H1 (cell line): ENCODE measurements around the gene ZNF362. TPM values are rescaled to one million over a fixed set of nuclear protein-coding genes. Genes with fewer than 3 reads are reported as not detected.

Experiments used
- CTCF ChIA-PET: fragments of 300-600 bp; sonication (Branson Sonifier 250); formaldehyde crosslinking; loops from one replicate; lab custom pipeline; 2021; ENCODE audit not compliant: partially characterized antibody; lab: Charles Lee
- POLR2A ChIA-PET: fragments of 300-600 bp; sonication (Branson Sonifier 250); formaldehyde crosslinking; loops from one replicate; lab custom pipeline; 2021; ENCODE audit warnings: inconsistent platforms; ENCODE audit not compliant: partially characterized antibody; lab: Charles Lee
- DNase-seq, 2 experiments: peaks; one replicate each; pipeline versions ENCODE4 v3.0.0 to v3.0.0-alpha.2; 2010 to 2022; ENCODE audit warnings: low spot score in 2 of 2, low read depth in 1 of 2, mixed read lengths in 1 of 2
- FAIRE-seq: peaks from 2 replicates; lab custom pipeline; 2011; peaks lifted over from hg19 to GRCh38; lab: Jason Lieb, UNC
- H2AFZ ChIP-seq: 2 replicates; pipeline ENCODE4 v1.8.1; 2012; ENCODE audit warnings: low read length, inconsistent platforms
- H2AK5ac ChIP-seq: 2 replicates; pipeline ENCODE4 v1.6.1; 2013; ENCODE audit warnings: low read depth, low read length
- H2BK120ac ChIP-seq: replicated peaks from 2 replicates; pipeline ENCODE3; 2013; ENCODE audit warnings: low read depth, low read length, inconsistent platforms
- H2BK12ac ChIP-seq: 2 replicates; pipeline ENCODE4 v1.6.1; 2013; ENCODE audit warnings: low read depth, low read length
- H2BK15ac ChIP-seq: 2 replicates; pipeline ENCODE4 v1.6.1; 2013; ENCODE audit warnings: low read length
- H2BK20ac ChIP-seq: 2 replicates; pipeline ENCODE4 v1.6.1; 2013; ENCODE audit warnings: low read length
- H2BK5ac ChIP-seq: 2 replicates; pipeline ENCODE4 v1.6.1; 2013; ENCODE audit warnings: low read depth, low read length
- H3K14ac ChIP-seq: 2 replicates; pipeline ENCODE4 v1.6.1; 2013; ENCODE audit warnings: inconsistent platforms; ENCODE audit not compliant: insufficient read length
- H3K18ac ChIP-seq: 2 replicates; pipeline ENCODE4 v1.6.1; 2013; ENCODE audit warnings: low read length; ENCODE audit errors: extremely low read depth
- H3K23ac ChIP-seq: 2 replicates; pipeline ENCODE4 v1.6.1; 2013; ENCODE audit warnings: inconsistent platforms; ENCODE audit not compliant: insufficient read length
- H3K23me2 ChIP-seq: 2 replicates; pipeline ENCODE4 v1.6.1; 2013; ENCODE audit warnings: low read depth, low read length
- H3K27ac ChIP-seq: 2 replicates; pipeline ENCODE4 v1.6.1; 2011; ENCODE audit warnings: low read depth, low read length, inconsistent platforms
- H3K27me3 ChIP-seq, 4 experiments: replicated peaks in 1 of 4; 1 replicate in 1 of 4; 2 replicates in 3 of 4; pipeline versions ENCODE4 v1.6.1 to v1.8.1; 2011 to 2013; ENCODE audit warnings: low read length in 3 of 4, mild to moderate bottlenecking in 3 of 4, inconsistent platforms in 2 of 4, mixed read lengths in 2 of 4, moderate library complexity in 1 of 4; ENCODE audit not compliant: control insufficient read depth in 3 of 4, insufficient read depth in 3 of 4; ENCODE audit errors: extremely low read depth in 1 of 4
- H3K36me3 ChIP-seq, 4 experiments: 2 replicates each; pipeline versions ENCODE4 v1.6.1 to v1.8.1; 2011 to 2013; ENCODE audit warnings: mild to moderate bottlenecking in 4 of 4, low read length in 3 of 4, moderate library complexity in 2 of 4, control low read depth in 1 of 4, inconsistent platforms in 1 of 4; ENCODE audit not compliant: insufficient read depth in 4 of 4, control insufficient read depth in 2 of 4
- H3K4ac ChIP-seq: replicated peaks from 2 replicates; pipeline ENCODE3; 2013; ENCODE audit warnings: low read length, low read depth, mixed read lengths, inconsistent platforms; ENCODE audit not compliant: insufficient read length
- H3K4me1 ChIP-seq, 4 experiments: replicated peaks in 1 of 4; 1 replicate in 1 of 4; 2 replicates in 3 of 4; pipeline versions ENCODE4 v1.6.1 to v1.8.1; 2011 to 2013; ENCODE audit warnings: low read length in 3 of 4, inconsistent platforms in 2 of 4, mixed read lengths in 1 of 4; ENCODE audit not compliant: insufficient read depth in 4 of 4, control insufficient read depth in 3 of 4
- H3K4me2 ChIP-seq, 2 experiments: 2 replicates each; pipeline versions ENCODE4 v1.6.1 to v1.8.1; 2011 to 2013; ENCODE audit warnings: low read depth in 2 of 2, low read length in 2 of 2, control low read depth in 1 of 2, inconsistent platforms in 1 of 2, mild to moderate bottlenecking in 1 of 2; ENCODE audit not compliant: insufficient read depth in 1 of 2
- H3K4me3 ChIP-seq, 4 experiments: fragments of 200-600, 300-600 bp in 1 of 4; sonication (generic), shearing (Covaris generic), sonication (Bioruptor Twin) in 1 of 4; 2 replicates each; pipeline versions ENCODE4 v1.5.1 to v1.8.1; 2011 to 2016; ENCODE audit warnings: low read length in 4 of 4, low read depth in 3 of 4, control low read depth in 2 of 4, inconsistent platforms in 2 of 4, mild to moderate bottlenecking in 2 of 4, mixed read lengths in 1 of 4, moderate library complexity in 1 of 4; ENCODE audit not compliant: insufficient read depth in 2 of 4; ENCODE audit errors: extremely low read depth in 1 of 4
- H3K56ac ChIP-seq: replicated peaks from 2 replicates; pipeline ENCODE3; 2013; ENCODE audit warnings: low read depth, mild to moderate bottlenecking, mixed read lengths, low read length, inconsistent platforms; ENCODE audit not compliant: insufficient read length
- H3K79me1 ChIP-seq: 2 replicates; pipeline ENCODE4 v1.6.1; 2013; ENCODE audit warnings: low read depth, low read length, control low read depth
- H3K79me2 ChIP-seq, 2 experiments: 2 replicates each; pipeline versions ENCODE4 v1.6.1 to v1.8.1; 2012 to 2013; ENCODE audit warnings: low read length in 2 of 2, mild to moderate bottlenecking in 2 of 2, inconsistent platforms in 1 of 2; ENCODE audit not compliant: insufficient read depth in 2 of 2, control insufficient read depth in 1 of 2
- H3K9ac ChIP-seq, 4 experiments: replicated peaks in 1 of 4; 1 replicate in 1 of 4; 2 replicates in 3 of 4; pipeline versions ENCODE4 v1.6.1 to v1.8.1; 2011 to 2013; ENCODE audit warnings: low read depth in 3 of 4, low read length in 3 of 4, control low read depth in 2 of 4, mild to moderate bottlenecking in 2 of 4, moderate library complexity in 2 of 4, inconsistent platforms in 1 of 4; ENCODE audit errors: extremely low read depth in 1 of 4
- H3K9me3 ChIP-seq, 2 experiments: 2 replicates each; pipeline versions ENCODE4 v1.6.1 to v1.8.1; 2012 to 2013; ENCODE audit warnings: mild to moderate bottlenecking in 2 of 2, moderate library complexity in 2 of 2, control low read depth in 1 of 2, inconsistent platforms in 1 of 2, low read depth in 1 of 2, low read length in 1 of 2, mixed read lengths in 1 of 2; ENCODE audit not compliant: insufficient read depth in 2 of 2
- H4K20me1 ChIP-seq, 2 experiments: replicated peaks in 1 of 2; 2 replicates each; pipeline versions ENCODE3 to v1.8.1; 2011 to 2013; ENCODE audit warnings: inconsistent platforms in 2 of 2, low read length in 2 of 2, mild to moderate bottlenecking in 1 of 2; ENCODE audit not compliant: insufficient read depth in 2 of 2, control insufficient read depth in 1 of 2
- H4K5ac ChIP-seq: 2 replicates; pipeline ENCODE4 v1.6.1; 2013; ENCODE audit warnings: low read length, low read depth, mixed read lengths, inconsistent platforms; ENCODE audit not compliant: insufficient read length
- H4K8ac ChIP-seq: 2 replicates; pipeline ENCODE4 v1.8.0; 2013; ENCODE audit warnings: mild to moderate bottlenecking, moderate library complexity, low read length, inconsistent platforms; ENCODE audit not compliant: insufficient read depth; ENCODE audit errors: extremely low read depth
- H4K91ac ChIP-seq: replicated peaks from 2 replicates; pipeline ENCODE3; 2013; ENCODE audit warnings: low read length, mixed read lengths, inconsistent platforms; ENCODE audit not compliant: insufficient read length
- WGBS, 2 experiments: shearing (Covaris generic) in 1 of 2; methylation state at CpG; one replicate each; pipeline versions ENCODE4 v1.1.6 to v1.1.7; 2013 to 2015; ENCODE audit warnings: low lambda C conversion rate in 2 of 2, mixed read lengths in 2 of 2, inconsistent platforms in 1 of 2, low coverage in 1 of 2, missing lambda C conversion rate in 1 of 2; ENCODE audit not compliant: insufficient replicate concordance in 2 of 2, insufficient coverage in 1 of 2, insufficient read length in 1 of 2; ENCODE audit errors: extremely low coverage in 1 of 2, missing lambda C conversion rate in 1 of 2; 5-methylcytosine and 5-hydroxymethylcytosine counted together
- polyA plus RNA-seq, 7 experiments: library from polyadenylated mRNA; depleted of rRNA in 3 of 7; stranded (reverse) in 5 of 7; unstranded in 2 of 7; fragments of >200 nt in 5 of 7; fragments of 200-250 nt in 2 of 7; gene quantifications; 1 replicate in 5 of 7; 2 replicates in 1 of 7; 4 replicates in 1 of 7; pipeline versions ENCODE4 v1.2.1 to v1.2.3, GENCODE V29; 2011 to 2013; ENCODE audit warnings: missing spikeins in 2 of 7, mixed read lengths in 2 of 7
- total RNA-seq: library from RNA; stranded (reverse); fragmentation: NEBNext Ultra II Directional; extraction: Animal tissue kit (Norgen Biotek cat#: 25700); gene quantifications from 2 replicates; pipeline ENCODE4 v1.2.1, GENCODE V29; 2021

Gene ZNF362
- total and polyA plus RNA-seq, 2 of the 8 experiments (the other 6 are each of a cell fraction or from before 2014, with no cell fraction given) = 24.2 to 27.8 TPM

DNA sequence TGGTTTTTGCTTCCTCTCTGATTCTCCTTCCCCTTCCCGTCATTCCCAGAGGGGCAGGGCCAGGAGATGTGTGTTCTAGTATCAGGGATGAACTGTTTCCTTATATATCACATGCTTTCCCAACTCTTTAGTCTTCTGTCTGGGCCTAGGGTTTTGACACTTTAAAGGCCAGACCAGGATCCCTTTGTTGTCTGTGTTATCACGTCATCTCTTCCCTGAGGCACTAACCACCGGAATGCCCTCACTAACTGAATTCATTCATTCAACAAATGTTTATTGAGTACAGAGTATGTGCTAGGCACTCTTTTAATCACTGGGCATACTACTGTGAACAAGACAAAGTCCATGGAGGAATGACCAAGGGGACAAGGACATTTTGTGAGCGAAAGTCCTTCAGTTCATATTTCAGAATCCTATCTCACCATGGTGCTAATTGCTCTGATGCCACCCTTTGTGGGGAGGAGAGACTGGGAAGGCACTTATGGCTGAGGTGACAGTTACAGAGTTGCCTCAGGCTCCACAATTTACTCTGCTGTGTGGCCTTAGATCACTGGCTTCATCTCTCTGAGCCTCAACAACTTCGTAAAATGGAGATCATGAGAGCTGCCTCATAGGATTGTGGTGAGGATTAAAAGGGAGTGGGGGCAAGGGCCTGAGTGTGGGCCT is 12.0 kb upstream of the ZNF362 start:
- H4K5ac ChIP-seq = no peak overlapping the region
- H3K56ac ChIP-seq = no peak overlapping the region
- no peak overlapping the region for H3K23ac ChIP-seq
- no peak overlapping the region for H2AFZ ChIP-seq
- no peaks in the 10 kb centered on the region for H3K36me3 ChIP-seq
- no peaks in the 10 kb centered on the region for H4K20me1 ChIP-seq
- ChIA-PET POLR2A (interaction anchor here (1.4 kb wide), 1 partner anchor 11 kb away, joined by 4 read pairs; no protein-coding TSS in a partner anchor), CTCF (no interaction called here)
- H3K79me1 ChIP-seq = no peaks in the 10 kb centered on the region; the same call in 1 of the 2 replicates
- no peak for DNase-seq
- H3K14ac ChIP-seq = no peak overlapping the region
- no peak overlapping the region for H2AK5ac ChIP-seq
- H3K9ac ChIP-seq = peak overlapping the region in 1 of 4 experiments; percentile 48; a peak in 1 of 7 replicates
- no peak overlapping the region for H3K4ac ChIP-seq
- H3K9me3 ChIP-seq = no peaks in the 10 kb centered on the region
- no peak overlapping the region for H2BK20ac ChIP-seq
- no peak for FAIRE-seq
- no peak overlapping the region for H3K27ac ChIP-seq
- no peak overlapping the region for H2BK12ac ChIP-seq
- H2BK5ac ChIP-seq = no peak overlapping the region
- no peak overlapping the region for H3K18ac ChIP-seq
- H3K4me2 ChIP-seq = no peak overlapping the region
- peaks cover 0 to 3% (median 0%) of the 10 kb centered on the region in 4 experiments; a peak in 2 of 7 replicates for H3K27me3 ChIP-seq
- peaks cover 0 to 6% (median 3%) of the 10 kb centered on the region in 4 experiments; a peak in 4 of 7 replicates for H3K4me1 ChIP-seq
- WGBS, 2 experiments = 92% methylated on average over 5 of the region's 5 CpGs; no CpG with 5 or more reads in 1 of the 2 experiments
- H3K79me2 ChIP-seq = no peaks in the 10 kb centered on the region
- no peak overlapping the region for H4K91ac ChIP-seq
- no peak overlapping the region for H2BK15ac ChIP-seq
- peaks cover 2% of the 10 kb centered on the region; the same call in 1 of the 2 replicates for H3K23me2 ChIP-seq
- H2BK120ac ChIP-seq = no peak overlapping the region
- no peak overlapping the region for H3K4me3 ChIP-seq
- no peak overlapping the region for H4K8ac ChIP-seq
